AG04450 (cell line): ENCODE data around the gene TEPSIN. TPM values are rescaled to one million over a fixed set of nuclear protein-coding genes. Genes with fewer than 3 reads are reported as not detected.

Experiments
- CTCF ChIA-PET: fragments of 300-600, 350-600 bp; formaldehyde crosslinking; extraction: SDS; loops from one replicate; lab custom pipeline; 2022; ENCODE audit warnings: antibody characterized with exemption, inconsistent platforms; lab: Charles Lee
- POLR2A ChIA-PET: fragments of 350-600 bp; formaldehyde crosslinking; extraction: SDS; loops from one replicate; lab custom pipeline; 2021; ENCODE audit warnings: antibody characterized with exemption, inconsistent platforms; lab: Yijun Ruan, JAX
- DNase-seq: peaks from one replicate; pipeline ENCODE4 v3.0.0-alpha.2; 2011; ENCODE audit warnings: low read depth, low spot score
- H3K27ac ChIP-seq: one replicate; pipeline ENCODE4 v1.5.1; 2012; ENCODE audit warnings: low read depth, low read length, control low read depth
- H3K27me3 ChIP-seq: one replicate; pipeline ENCODE4 v1.6.0; 2012; ENCODE audit warnings: low read length; ENCODE audit not compliant: control insufficient read depth, insufficient read depth
- H3K4me3 ChIP-seq: 2 replicates; pipeline ENCODE4 v1.5.1; 2011; ENCODE audit warnings: mild to moderate bottlenecking, low read depth, low read length, control low read depth
- H3K9me3 ChIP-seq: 2 replicates; pipeline ENCODE4 v1.5.1; 2012; ENCODE audit warnings: low read length; ENCODE audit not compliant: control insufficient read depth, insufficient read depth
- CTCF ChIP-seq: IDR thresholded peaks from 2 replicates; pipeline ENCODE4 v1.5.1; 2011; ENCODE audit warnings: low read depth, low read length, control low read depth, inconsistent platforms
- polyA plus RNA-seq: library from polyadenylated mRNA; depleted of rRNA; stranded (reverse); fragments of >200 nt; gene quantifications from 2 replicates; pipeline ENCODE4 v1.2.3, GENCODE V29; 2011

TEPSIN gene
- polyA plus RNA-seq, 1 experiment: 7.5 TPM

- no peak for DNase-seq
- ChIA-PET CTCF (no interaction called here), POLR2A (no interaction called here)
- Histone ChIP-seq H3K4me3 (no peak overlapping the region), H3K9me3 (no peaks in the 10 kb centered on the region; the same call in none of the 2 replicates), H3K27me3 (no peaks in the 10 kb centered on the region), H3K27ac (no peak overlapping the region)
- TF ChIP-seq CTCF: no peak
Measured at GRCh38 chr17:81232616-81233241, 6.1 kb downstream of the TEPSIN start.

GRCh38 chr17:81231766-81232581 lies 6.9 kb downstream of the TEPSIN start:
- CTCF ChIA-PET: no interaction called here
- Histone ChIP-seq H3K9me3 (peaks cover 4% of the 10 kb centered on the region), H3K27ac (no peak overlapping the region), H3K27me3 (no peaks in the 10 kb centered on the region), H3K4me3 (no peak overlapping the region)
- DNase-seq: no peak
- TF ChIP-seq CTCF: no peak
- POLR2A ChIA-PET: no interaction called here

- H3K27ac ChIP-seq: no peak overlapping the region
- H3K4me3 ChIP-seq: no peak overlapping the region
- ChIA-PET POLR2A (no interaction called here), CTCF (no interaction called here)
- TF ChIP-seq CTCF: no peak
- peaks cover 4% of the 10 kb centered on the region for H3K9me3 ChIP-seq
- H3K27me3 ChIP-seq: no peaks in the 10 kb centered on the region
- DNase-seq: no peak
Measured at GRCh38 chr17:81231121-81231645, 7.7 kb downstream of the TEPSIN start.

GRCh38 chr17:81230043-81230820 lies 8.6 kb downstream of the TEPSIN start:
- H3K27ac ChIP-seq: no peak overlapping the region
- no peak overlapping the region for H3K4me3 ChIP-seq
- peaks cover 4% of the 10 kb centered on the region for H3K9me3 ChIP-seq
- H3K27me3 ChIP-seq: no peaks in the 10 kb centered on the region
- CTCF ChIA-PET: no interaction called here
- no peak for DNase-seq
- POLR2A ChIA-PET: no interaction called here
- peak; percentile 25; the same call in 1 of the 2 replicates for TF ChIP-seq CTCF

GRCh38 chr17:81229666-81229920 lies 9.3 kb downstream of the TEPSIN start:
- CTCF ChIA-PET: no interaction called here
- H3K27me3 ChIP-seq: no peaks in the 10 kb centered on the region
- no peak overlapping the region for H3K4me3 ChIP-seq
- TF ChIP-seq CTCF: no peak
- H3K9me3 ChIP-seq: peaks cover 4% of the 10 kb centered on the region
- no peak for DNase-seq
- POLR2A ChIA-PET: no interaction called here
- no peak overlapping the region for H3K27ac ChIP-seq
